GM21723 (cell line): ENCODE measurements around the gene TRAF7.
A peak's percentile ranks its signal among the peaks of the same experiment; 100 is the strongest.
"Not testable (repeated sequence)": the region's sequence is repeated elsewhere in the genome, so short reads cannot be mapped to it uniquely, and the experiment has no call there.

Source experiments
- ATAC-seq: cut with Tn5 transposase; IDR thresholded peaks from one replicate; pipeline ENCODE4 v1.9.1; 2021; ENCODE audit warnings: mild to moderate bottlenecking, moderate library complexity; ENCODE audit not compliant: unreplicated experiment

Gene TRAF7

GRCh38 chr16:2197765-2198164 lies 42.2 kb downstream of the TRAF7 start:
- ATAC-seq, result no peak

- no peak for ATAC-seq
Measured at GRCh38 chr16:2198283-2198682, 42.7 kb downstream of the TRAF7 start.

- no peak for ATAC-seq
Measured at GRCh38 chr16:2199095-2199494, 43.5 kb downstream of the TRAF7 start.

- no peak for ATAC-seq
Measured at GRCh38 chr16:2199621-2200139, 44.1 kb downstream of the TRAF7 start.

GRCh38 chr16:2200313-2200712 lies 44.7 kb downstream of the TRAF7 start:
- ATAC-seq, result no peak

GRCh38 chr16:2203119-2203688 lies 47.6 kb downstream of the TRAF7 start:
- ATAC-seq, result not testable (repeated sequence)

- no peak for ATAC-seq
Measured at GRCh38 chr16:2204416-2205103, 49.0 kb downstream of the TRAF7 start.

- ATAC-seq, result peak; percentile 60
Measured at GRCh38 chr16:2205104-2205966, 49.8 kb downstream of the TRAF7 start, which contains the start of gene MLST8. TSS of gene MLST8 (plus strand) at chr16:2205454. CDS start at chr16:2206086, 632 bp downstream.

- peak; percentile 16 for ATAC-seq
Measured at GRCh38 chr16:2205967-2206313, 50.4 kb downstream of the TRAF7 start.

- no peak for ATAC-seq
Measured at GRCh38 chr16:2206420-2206779, 50.8 kb downstream of the TRAF7 start.

GRCh38 chr16:2206780-2207433 lies 51.3 kb downstream of the TRAF7 start:
- no peak for ATAC-seq

GRCh38 chr16:2207872-2208271 lies 52.3 kb downstream of the TRAF7 start:
- no peak for ATAC-seq

GRCh38 chr16:2208308-2208707 lies 52.7 kb downstream of the TRAF7 start:
- ATAC-seq, result no peak

- ATAC-seq, result no peak
Measured at GRCh38 chr16:2208772-2209171, 53.2 kb downstream of the TRAF7 start.

GRCh38 chr16:2209258-2210008 lies 53.9 kb downstream of the TRAF7 start:
- no peak for ATAC-seq

GRCh38 chr16:2210009-2210332 lies 54.4 kb downstream of the TRAF7 start:
- ATAC-seq, result no peak

- ATAC-seq, result no peak
Measured at GRCh38 chr16:2210386-2211365, 55.1 kb downstream of the TRAF7 start, which contains the start of gene BRICD5. TSS of gene BRICD5 (minus strand) at chr16:2210863. CDS start at chr16:2210833, 30 bp downstream.

- ATAC-seq, result no peak
Measured at GRCh38 chr16:2211923-2212347, 56.4 kb downstream of the TRAF7 start.
